Breast epithelium (tissue), 4 donors: Measurements from ENCODE around the gene KLHL29. TPM values are rescaled to one million over a fixed set of nuclear protein-coding genes. Genes with fewer than 3 reads are reported as not detected.

ENCODE experiments used
- DNase-seq, 2 donors: peaks; one replicate each; pipeline ENCODE4 v3.0.0-alpha.2; 2019; ENCODE audit warnings: low spot score in 2 of 2
- H3K27ac ChIP-seq, 2 donors: fragments of 200-600 bp; sonication (generic) in 1 of 2; one replicate each; pipeline ENCODE4 v1.5.1; 2016 to 2019; ENCODE audit warnings: mild to moderate bottlenecking in 1 of 2
- H3K27me3 ChIP-seq, 2 donors: fragments of 200-600 bp; sonication (generic) in 1 of 2; one replicate each; pipeline versions ENCODE4 v1.5.1 to v1.6.0; 2017 to 2019; ENCODE audit warnings: control low read depth in 1 of 2, mild to moderate bottlenecking in 1 of 2
- H3K36me3 ChIP-seq: fragments of 200-600 bp; one replicate; pipeline ENCODE4 v1.5.1; 2019
- H3K4me1 ChIP-seq, 2 donors: fragments of 200-600 bp; sonication (generic); one replicate each; pipeline ENCODE4 v1.5.1; 2016 to 2019; ENCODE audit warnings: control low read depth in 1 of 2
- H3K4me3 ChIP-seq, 3 donors: fragments of 200-600 bp; sonication (generic); 1 replicate in 2 of 3; 2 replicates in 1 of 3; pipeline ENCODE4 v1.5.1; 2016 to 2019; ENCODE audit warnings: mild to moderate bottlenecking in 3 of 3, moderate library complexity in 2 of 3
- H3K9me3 ChIP-seq, 2 donors: fragments of 200-600 bp; sonication (generic) in 1 of 2; one replicate each; pipeline ENCODE4 v1.5.1; 2016 to 2019; ENCODE audit warnings: control low read depth in 1 of 2
- CTCF ChIP-seq, 3 donors: fragments of 450-650 bp; IDR thresholded peaks; one replicate each; pipeline ENCODE4 v1.5.1; 2016 to 2017; ENCODE audit warnings: antibody characterized with exemption in 3 of 3, mild to moderate bottlenecking in 3 of 3, moderate library complexity in 3 of 3
- POLR2A ChIP-seq: fragments of 450-650 bp; IDR thresholded peaks from one replicate; pipeline ENCODE4 v1.6.1; 2016; ENCODE audit warnings: antibody characterized with exemption, mild to moderate bottlenecking, moderate library complexity
- POLR2AphosphoS5 ChIP-seq, 3 donors: sonication (generic); formaldehyde crosslinking; IDR thresholded peaks; one replicate each; pipeline ENCODE4 v1.6.1; 2017; ENCODE audit warnings: antibody characterized with exemption in 3 of 3
- intact Hi-C: fragments of 100-400 bp; cut with DNase I; formaldehyde crosslinking; loops from one replicate; pipeline ENCODE4 v1.15.1; 2023; ENCODE audit warnings: low total_unique reads
- total RNA-seq, 3 donors: library from RNA; depleted of rRNA; stranded (reverse); fragments of >200 nt; gene quantifications; one replicate each; pipeline ENCODE4 v1.1.0, GENCODE V29; 2016

KLHL29 gene
- total RNA-seq, 3 donors from 2014 or later = 4.5 to 20.9 (median 14.7) TPM

DNA sequence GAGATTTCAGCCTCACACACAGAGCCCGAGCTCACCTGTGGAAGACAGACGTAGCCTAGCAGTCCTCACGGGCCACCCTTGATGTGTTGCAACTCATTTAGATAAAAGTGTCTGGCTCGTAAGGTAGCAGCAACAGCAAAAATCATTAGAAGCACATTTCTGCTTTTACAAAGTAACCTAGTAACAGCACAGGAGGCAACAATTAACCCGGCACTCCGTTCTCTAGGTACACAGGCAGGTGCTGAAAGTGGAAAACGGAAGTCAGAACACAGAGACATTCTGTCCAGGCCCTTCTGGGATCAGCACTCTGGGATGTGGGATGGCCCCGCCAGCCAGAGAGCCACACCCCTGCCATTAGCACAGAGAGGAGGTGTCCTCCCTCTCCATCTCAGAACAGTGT lies 99.3 kb downstream of the KLHL29 start:
- DNase-seq = no peak
- Histone ChIP-seq H3K9me3 (no peaks in the 10 kb centered on the region), H3K36me3 (no peaks in the 10 kb centered on the region), H3K4me1 (no peaks in the 10 kb centered on the region), H3K27ac (no peak overlapping the region), H3K27me3 (no peaks in the 10 kb centered on the region), H3K4me3 (no peak overlapping the region)
- no peak for TF ChIP-seq POLR2A
- no peak for TF ChIP-seq POLR2AphosphoS5 (IDR thresholded peaks at IDR 0.05)
- TF ChIP-seq CTCF (IDR thresholded peaks at IDR 0.05) = no peak
- intact Hi-C loops = no loop called here

DNA sequence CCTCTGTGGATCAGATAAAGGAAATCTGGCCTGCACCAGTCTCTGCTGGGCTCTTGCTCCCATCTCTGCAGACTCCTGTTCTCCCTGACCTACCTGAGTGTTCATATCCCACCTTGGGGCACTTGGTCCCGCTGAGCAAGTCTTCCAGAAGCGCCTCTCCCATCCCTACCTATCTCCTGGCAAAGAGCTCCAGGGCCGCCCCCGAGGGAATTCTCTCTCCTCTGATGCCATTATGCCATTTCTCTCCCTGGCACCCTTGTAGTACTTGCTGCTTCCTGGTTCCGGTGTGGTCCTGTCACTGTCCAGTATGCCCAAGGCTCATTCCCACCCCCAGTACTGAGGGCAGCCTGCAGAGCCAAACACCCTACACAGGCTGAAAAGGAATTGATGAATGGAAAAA lies 99.8 kb downstream of the KLHL29 start:
- Histone ChIP-seq H3K27me3 (no peaks in the 10 kb centered on the region), H3K4me1 (no peaks in the 10 kb centered on the region), H3K36me3 (no peaks in the 10 kb centered on the region), H3K27ac (no peak overlapping the region), H3K9me3 (no peaks in the 10 kb centered on the region), H3K4me3 (no peak overlapping the region)
- peak in 1 of 2 donors; percentile 28 for DNase-seq
- intact Hi-C loops = no loop called here
- TF ChIP-seq CTCF (IDR thresholded peaks at IDR 0.05) = no peak
- no peak for TF ChIP-seq POLR2AphosphoS5 (IDR thresholded peaks at IDR 0.05)
- TF ChIP-seq POLR2A = no peak

DNA sequence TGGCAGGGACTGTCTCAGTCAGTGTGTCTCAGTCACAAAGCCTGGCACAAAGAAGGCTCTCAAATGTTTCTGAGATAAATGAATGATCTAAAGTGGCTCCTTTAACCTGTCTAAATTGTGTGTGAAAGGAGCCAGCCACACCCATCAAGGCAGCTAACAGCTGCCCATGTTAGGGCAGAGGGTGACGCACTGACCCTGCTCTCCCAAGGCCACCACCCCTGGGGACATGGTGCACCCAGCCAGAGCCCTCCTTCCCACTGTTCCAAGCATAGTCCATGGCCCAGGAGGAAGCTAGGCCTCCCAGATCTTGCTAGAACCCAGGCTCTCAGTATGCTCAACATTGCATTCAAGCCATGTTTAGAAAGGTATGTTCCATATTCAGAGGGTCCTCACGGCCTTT lies 100.3 kb downstream of the KLHL29 start:
- no peak overlapping the region for H3K4me3 ChIP-seq
- no peak for TF ChIP-seq POLR2AphosphoS5 (IDR thresholded peaks at IDR 0.05)
- TF ChIP-seq CTCF (IDR thresholded peaks at IDR 0.05) = no peak
- no peak for TF ChIP-seq POLR2A
- no peak overlapping the region for H3K27ac ChIP-seq
- H3K27me3 ChIP-seq = no peaks in the 10 kb centered on the region
- H3K36me3 ChIP-seq = no peaks in the 10 kb centered on the region
- H3K4me1 ChIP-seq = no peaks in the 10 kb centered on the region
- intact Hi-C loops = no loop called here
- no peaks in the 10 kb centered on the region for H3K9me3 ChIP-seq
- peak in 1 of 2 donors; percentile 34 for DNase-seq

DNA sequence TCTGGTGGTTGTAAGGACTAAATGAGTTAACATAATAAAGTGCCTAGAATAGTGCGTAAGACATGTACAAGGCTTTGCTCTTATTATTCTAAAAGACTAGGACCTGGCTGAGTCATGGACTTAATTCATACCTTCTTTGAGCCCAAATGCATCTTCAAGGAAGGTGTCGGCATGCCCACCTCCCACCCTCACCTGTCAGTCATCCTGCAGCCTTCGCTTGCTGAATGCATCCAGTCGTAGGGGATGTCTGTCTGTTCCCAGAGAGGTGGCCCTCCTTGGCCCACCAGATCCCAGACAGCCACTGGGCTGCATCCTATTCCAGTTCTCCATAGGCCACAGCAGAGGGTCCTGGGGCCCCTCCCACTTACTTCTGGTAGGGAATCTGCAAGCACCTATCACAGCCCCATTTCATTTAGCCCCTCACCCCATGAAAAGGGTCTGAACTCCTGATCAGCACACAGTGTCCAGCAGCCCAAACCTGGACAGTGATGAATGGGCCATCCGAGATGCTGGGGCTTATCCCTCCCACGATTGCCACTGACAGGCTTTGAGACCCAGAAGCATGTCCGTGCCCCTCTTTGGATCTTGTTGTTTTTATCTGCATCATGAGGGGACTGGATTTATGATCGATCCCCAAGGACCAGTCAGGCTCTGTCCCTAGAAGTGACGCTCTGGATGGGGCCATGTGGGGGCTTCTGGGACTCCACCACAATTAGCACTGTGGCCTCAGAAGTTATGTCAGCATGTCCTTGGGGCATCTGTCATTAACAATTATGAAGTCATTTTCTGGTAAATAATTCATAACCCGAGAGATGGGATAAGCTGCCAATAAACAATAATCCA lies 101.1 kb downstream of the KLHL29 start:
- intact Hi-C loops = no loop called here
- no peak overlapping the region for H3K27ac ChIP-seq
- DNase-seq = peak in 1 of 2 donors; percentile 28
- H3K27me3 ChIP-seq = no peaks in the 10 kb centered on the region
- no peaks in the 10 kb centered on the region for H3K36me3 ChIP-seq
- H3K4me1 ChIP-seq = no peaks in the 10 kb centered on the region
- TF ChIP-seq POLR2AphosphoS5 (IDR thresholded peaks at IDR 0.05) = no peak
- no peak for TF ChIP-seq POLR2A
- no peak overlapping the region for H3K4me3 ChIP-seq
- H3K9me3 ChIP-seq = no peaks in the 10 kb centered on the region

GRCh38 chr2:23486684-23487075 lies 101.7 kb downstream of the KLHL29 start:
- H3K27ac ChIP-seq = no peak overlapping the region
- H3K36me3 ChIP-seq = no peaks in the 10 kb centered on the region
- H3K4me1 ChIP-seq = no peaks in the 10 kb centered on the region
- H3K4me3 ChIP-seq = no peak overlapping the region
- DNase-seq = peak in 1 of 2 donors; percentile 34
- H3K9me3 ChIP-seq = no peaks in the 10 kb centered on the region
- intact Hi-C loops = no loop called here
- no peaks in the 10 kb centered on the region for H3K27me3 ChIP-seq
- TF ChIP-seq CTCF (IDR thresholded peaks at IDR 0.05) = no peak
- no peak for TF ChIP-seq POLR2A
- TF ChIP-seq POLR2AphosphoS5 (IDR thresholded peaks at IDR 0.05) = no peak
